HepG2 (cell line): ENCODE measurements around the gene PPIL6. TPM values are rescaled to one million over a fixed set of nuclear protein-coding genes. Genes with fewer than 3 reads are reported as not detected.

Source experiments
- HIC2 ChIP-seq: sonication (generic); formaldehyde crosslinking; IDR thresholded peaks from 2 replicates; pipeline ENCODE4 v1.9.0; 2022; ENCODE audit warnings: low read depth, missing genetic modification reagents
- HMGA1 ChIP-seq: sonication (generic); formaldehyde crosslinking; conservative IDR thresholded peaks from 2 replicates; pipeline ENCODE4 v1.4.0; 2020; ENCODE audit warnings: missing genetic modification reagents
- PAX8 ChIP-seq: sonication (generic); formaldehyde crosslinking; IDR thresholded peaks from 2 replicates; pipeline ENCODE4 v1.8.0; 2022; ENCODE audit warnings: mild to moderate bottlenecking, missing genetic modification reagents, borderline replicate concordance
- PTBP1 ChIP-seq: fragments of 200-400 bp; formaldehyde crosslinking; IDR thresholded peaks from 2 replicates; pipeline ENCODE4 v1.6.1; 2018; ENCODE audit warnings: low read length, low read depth; ENCODE audit not compliant: poor library complexity, severe bottlenecking
- TBX2 ChIP-seq: sonication (generic); formaldehyde crosslinking; IDR thresholded peaks from 2 replicates; pipeline ENCODE4 v1.5.0; 2020; ENCODE audit warnings: missing genetic modification reagents, mild to moderate bottlenecking, borderline replicate concordance
- ZBTB49 ChIP-seq: sonication (generic); formaldehyde crosslinking; IDR thresholded peaks from 2 replicates; pipeline ENCODE4 v1.4.0; 2020; ENCODE audit warnings: missing genetic modification reagents, borderline replicate concordance
- ZNF614 ChIP-seq: IDR thresholded peaks from 2 replicates; pipeline ENCODE4 v1.6.1; 2018; ENCODE audit warnings: missing biosample characterization, missing genetic modification reagents, inconsistent platforms, borderline replicate concordance
- polyA plus RNA-seq, 8 experiments: library from polyadenylated mRNA; depleted of rRNA in 3 of 8; stranded (reverse) in 7 of 8; unstranded in 1 of 8; fragments of >200 nt; fragmentation: Illumina TruSeq in 4 of 8; extraction: Trizol in 4 of 8; gene quantifications; 2 replicates each; pipeline versions ENCODE4 v1.2.1 to v1.2.3, GENCODE V29; 2011 to 2016; ENCODE audit warnings: low read depth in 4 of 8, missing spikeins in 1 of 8, mixed read lengths in 1 of 8; ENCODE audit not compliant: insufficient read depth in 1 of 8
- total RNA-seq, 5 experiments: library from RNA; depleted of rRNA; stranded (reverse); fragments of >200 nt; fragmentation: Illumina TruSeq; extraction: Trizol; gene quantifications; 2 replicates each; pipeline ENCODE4 v1.2.3, GENCODE V29; 2016; ENCODE audit warnings: low read depth in 1 of 5
- TF ChIP-seq, protein P1 (sequence below): sonication (generic); formaldehyde crosslinking; IDR thresholded peaks from 2 replicates; pipeline ENCODE4 v1.5.0; 2020; ENCODE audit warnings: mild to moderate bottlenecking, missing genetic modification reagents
- TF ChIP-seq, protein P2 (sequence below): sonication (generic); formaldehyde crosslinking; IDR thresholded peaks from 2 replicates; pipeline ENCODE4 v1.5.1; 2020; ENCODE audit warnings: mild to moderate bottlenecking, moderate library complexity, missing genetic modification reagents

PPIL6 gene
- total and polyA plus RNA-seq, 2 of the 13 experiments (the other 11 are each of a cell fraction or from before 2014, with no cell fraction given): 0.22 to 0.46 TPM

DNA sequence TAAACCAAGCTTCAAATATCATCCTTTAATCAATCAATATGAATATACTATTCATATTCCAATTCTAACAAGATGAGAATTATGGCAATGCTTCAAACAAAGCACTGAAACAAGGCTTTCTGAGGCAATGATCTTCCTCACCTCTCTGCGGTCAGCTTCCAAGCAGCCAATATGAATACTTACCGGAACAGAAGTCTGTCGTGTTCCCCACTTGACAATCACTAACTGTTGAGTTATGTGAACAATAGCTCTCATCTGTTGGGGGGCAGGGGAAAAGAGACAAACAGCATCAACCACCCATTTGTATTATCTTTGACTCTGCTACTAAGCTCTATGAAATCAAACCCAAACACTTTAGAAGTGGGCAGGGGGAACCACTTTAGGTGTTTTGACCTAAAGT is 62.7 kb downstream of the PPIL6 start (continued):
- TF ChIP-seq, protein P1, sequence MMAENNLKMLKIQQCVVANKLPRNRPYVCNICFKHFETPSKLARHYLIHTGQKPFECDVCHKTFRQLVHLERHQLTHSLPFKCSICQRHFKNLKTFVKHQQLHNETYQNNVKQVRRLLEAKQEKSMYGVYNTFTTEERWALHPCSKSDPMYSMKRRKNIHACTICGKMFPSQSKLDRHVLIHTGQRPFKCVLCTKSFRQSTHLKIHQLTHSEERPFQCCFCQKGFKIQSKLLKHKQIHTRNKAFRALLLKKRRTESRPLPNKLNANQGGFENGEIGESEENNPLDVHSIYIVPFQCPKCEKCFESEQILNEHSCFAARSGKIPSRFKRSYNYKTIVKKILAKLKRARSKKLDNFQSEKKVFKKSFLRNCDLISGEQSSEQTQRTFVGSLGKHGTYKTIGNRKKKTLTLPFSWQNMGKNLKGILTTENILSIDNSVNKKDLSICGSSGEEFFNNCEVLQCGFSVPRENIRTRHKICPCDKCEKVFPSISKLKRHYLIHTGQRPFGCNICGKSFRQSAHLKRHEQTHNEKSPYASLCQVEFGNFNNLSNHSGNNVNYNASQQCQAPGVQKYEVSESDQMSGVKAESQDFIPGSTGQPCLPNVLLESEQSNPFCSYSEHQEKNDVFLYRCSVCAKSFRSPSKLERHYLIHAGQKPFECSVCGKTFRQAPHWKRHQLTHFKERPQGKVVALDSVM (CRISPR knock-in tag): no peak
- TF ChIP-seq PAX8 (CRISPR knock-in tag) (no peak), HIC2 (CRISPR knock-in tag) (no peak), ZBTB49 (no peak), TBX2 (CRISPR knock-in tag) (no peak), HMGA1 (CRISPR knock-in tag) (no peak), ZNF614 (no peak), PTBP1 (no peak)
- TF ChIP-seq, protein P2, sequence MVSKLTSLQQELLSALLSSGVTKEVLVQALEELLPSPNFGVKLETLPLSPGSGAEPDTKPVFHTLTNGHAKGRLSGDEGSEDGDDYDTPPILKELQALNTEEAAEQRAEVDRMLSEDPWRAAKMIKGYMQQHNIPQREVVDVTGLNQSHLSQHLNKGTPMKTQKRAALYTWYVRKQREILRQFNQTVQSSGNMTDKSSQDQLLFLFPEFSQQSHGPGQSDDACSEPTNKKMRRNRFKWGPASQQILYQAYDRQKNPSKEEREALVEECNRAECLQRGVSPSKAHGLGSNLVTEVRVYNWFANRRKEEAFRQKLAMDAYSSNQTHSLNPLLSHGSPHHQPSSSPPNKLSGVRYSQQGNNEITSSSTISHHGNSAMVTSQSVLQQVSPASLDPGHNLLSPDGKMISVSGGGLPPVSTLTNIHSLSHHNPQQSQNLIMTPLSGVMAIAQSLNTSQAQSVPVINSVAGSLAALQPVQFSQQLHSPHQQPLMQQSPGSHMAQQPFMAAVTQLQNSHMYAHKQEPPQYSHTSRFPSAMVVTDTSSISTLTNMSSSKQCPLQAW (CRISPR knock-in tag): no peak
